Thoracic aorta (tissue), 2 donors: ENCODE results near the gene TAF6. TPM values are rescaled to one million over a fixed set of nuclear protein-coding genes. Genes with fewer than 3 reads are reported as not detected.

Experiments
- ATAC-seq: fragments of 150-250 bp; one replicate; pipeline ENCODE4 v1.8.0; 2017; ENCODE audit warnings: low read depth; ENCODE audit not compliant: insufficient number of reproducible peaks, low FRiP score
- DNase-seq: peaks from one replicate; pipeline ENCODE4 v3.0.0-alpha.2; 2020; ENCODE audit warnings: low spot score
- H3K27ac ChIP-seq, 2 donors: fragments of 200-600 bp; sonication (generic); 1 replicate in 1 of 2; 2 replicates in 1 of 2; pipeline ENCODE4 v1.5.1; 2016; ENCODE audit warnings: mild to moderate bottlenecking in 2 of 2, moderate library complexity in 2 of 2
- H3K27me3 ChIP-seq: fragments of 200-600 bp; sonication (generic); replicated peaks from 2 replicates; pipeline ENCODE4 v1.6.0; 2016; ENCODE audit warnings: mild to moderate bottlenecking; ENCODE audit not compliant: insufficient read depth
- H3K36me3 ChIP-seq: fragments of 200-600 bp; sonication (generic); one replicate; pipeline ENCODE4 v1.5.1; 2016
- H3K4me1 ChIP-seq, 2 donors: fragments of 200-600 bp; sonication (generic); 1 replicate in 1 of 2; 2 replicates in 1 of 2; pipeline versions ENCODE4 v1.5.1 to v1.6.0; 2016; ENCODE audit warnings: low read depth in 2 of 2, mild to moderate bottlenecking in 1 of 2; ENCODE audit not compliant: control insufficient read depth in 1 of 2
- H3K4me3 ChIP-seq: fragments of 200-600 bp; sonication (generic); 2 replicates; pipeline ENCODE4 v1.5.1; 2016; ENCODE audit warnings: mild to moderate bottlenecking
- H3K9me3 ChIP-seq: fragments of 200-600 bp; sonication (generic); 2 replicates; pipeline ENCODE4 v1.5.1; 2016
- total RNA-seq, 2 donors: library from RNA; depleted of rRNA; stranded (reverse); fragments of >200 nt; gene quantifications; one replicate each; pipeline versions ENCODE4 v1.1.0 to v1.2.3, GENCODE V29; 2016
- TF ChIP-seq, protein P1 (sequence below): fragments of 200-600 bp; sonication (generic); IDR thresholded peaks from one replicate; pipeline ENCODE4 v1.5.1; 2019; ENCODE audit warnings: antibody characterized with exemption

The TAF6 gene
- total RNA-seq, 2 donors from 2014 or later: 48.0 to 72.8 TPM

DNA sequence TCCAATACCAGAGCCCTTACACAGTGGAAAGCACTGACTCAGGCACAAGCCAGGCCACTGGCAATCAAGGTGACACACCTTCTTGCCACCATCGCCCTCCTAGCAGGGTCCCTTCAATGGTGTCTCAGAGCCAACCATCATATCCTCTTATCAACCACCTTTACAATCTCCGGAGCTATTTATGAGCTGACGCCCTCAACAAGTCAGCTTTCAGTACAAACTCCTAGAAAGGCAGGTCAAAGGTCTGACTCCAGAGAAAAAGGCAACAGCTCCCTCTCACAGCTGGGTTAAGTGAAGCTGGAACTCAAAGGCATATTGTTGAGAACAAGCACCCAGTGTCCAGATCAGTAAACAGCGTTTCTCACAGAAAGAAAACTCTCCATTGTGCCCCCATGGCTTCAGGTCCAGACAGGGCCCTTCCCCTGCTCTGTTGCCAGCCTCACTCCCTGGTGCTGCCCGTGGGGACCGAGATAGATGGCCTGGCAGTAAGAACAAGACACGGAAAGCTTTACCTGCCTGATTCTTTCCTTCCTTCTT is 40.1 kb downstream of the TAF6 start:
- no peak overlapping the region for H3K4me3 ChIP-seq
- DNase-seq (no peak), ATAC-seq (no peak)
- no peaks in the 10 kb centered on the region for H3K27me3 ChIP-seq
- H3K36me3 ChIP-seq: peaks cover 35% of the 10 kb centered on the region
- peaks cover 19 to 34% of the 10 kb centered on the region in 2 donors for H3K4me1 ChIP-seq
- TF ChIP-seq, protein P1, sequence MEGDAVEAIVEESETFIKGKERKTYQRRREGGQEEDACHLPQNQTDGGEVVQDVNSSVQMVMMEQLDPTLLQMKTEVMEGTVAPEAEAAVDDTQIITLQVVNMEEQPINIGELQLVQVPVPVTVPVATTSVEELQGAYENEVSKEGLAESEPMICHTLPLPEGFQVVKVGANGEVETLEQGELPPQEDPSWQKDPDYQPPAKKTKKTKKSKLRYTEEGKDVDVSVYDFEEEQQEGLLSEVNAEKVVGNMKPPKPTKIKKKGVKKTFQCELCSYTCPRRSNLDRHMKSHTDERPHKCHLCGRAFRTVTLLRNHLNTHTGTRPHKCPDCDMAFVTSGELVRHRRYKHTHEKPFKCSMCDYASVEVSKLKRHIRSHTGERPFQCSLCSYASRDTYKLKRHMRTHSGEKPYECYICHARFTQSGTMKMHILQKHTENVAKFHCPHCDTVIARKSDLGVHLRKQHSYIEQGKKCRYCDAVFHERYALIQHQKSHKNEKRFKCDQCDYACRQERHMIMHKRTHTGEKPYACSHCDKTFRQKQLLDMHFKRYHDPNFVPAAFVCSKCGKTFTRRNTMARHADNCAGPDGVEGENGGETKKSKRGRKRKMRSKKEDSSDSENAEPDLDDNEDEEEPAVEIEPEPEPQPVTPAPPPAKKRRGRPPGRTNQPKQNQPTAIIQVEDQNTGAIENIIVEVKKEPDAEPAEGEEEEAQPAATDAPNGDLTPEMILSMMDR: no peak
- no peaks in the 10 kb centered on the region for H3K9me3 ChIP-seq
- H3K27ac ChIP-seq: no peak overlapping the region

DNA sequence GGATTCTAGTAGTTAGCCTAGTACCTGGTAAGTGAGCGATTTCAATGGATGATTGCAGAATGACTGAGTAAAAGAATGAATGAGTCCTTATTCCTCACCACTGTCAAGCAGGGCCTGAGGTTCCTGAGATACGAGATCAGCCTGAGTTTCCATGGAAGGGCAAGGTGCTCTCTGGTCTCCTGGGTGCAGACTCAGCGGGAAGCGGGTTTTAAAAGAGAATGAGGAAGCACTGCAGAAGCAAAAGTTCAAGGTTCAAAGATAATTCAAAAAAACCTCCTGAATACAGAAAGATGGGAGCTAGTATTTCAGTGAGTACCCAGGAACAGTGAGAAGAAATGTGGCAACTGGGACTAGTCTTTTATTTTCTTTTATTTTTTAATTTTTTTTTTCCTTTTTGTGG is 42.0 kb downstream of the TAF6 start:
- TF ChIP-seq, protein P1: no peak
- Histone ChIP-seq H3K4me1 (peaks cover 18 to 27% of the 10 kb centered on the region in 2 donors), H3K4me3 (no peak overlapping the region), H3K27ac (no peak overlapping the region), H3K27me3 (no peaks in the 10 kb centered on the region), H3K36me3 (peaks cover 54% of the 10 kb centered on the region), H3K9me3 (peaks cover 2% of the 10 kb centered on the region)
- DNase-seq (no peak), ATAC-seq (no peak)

DNA sequence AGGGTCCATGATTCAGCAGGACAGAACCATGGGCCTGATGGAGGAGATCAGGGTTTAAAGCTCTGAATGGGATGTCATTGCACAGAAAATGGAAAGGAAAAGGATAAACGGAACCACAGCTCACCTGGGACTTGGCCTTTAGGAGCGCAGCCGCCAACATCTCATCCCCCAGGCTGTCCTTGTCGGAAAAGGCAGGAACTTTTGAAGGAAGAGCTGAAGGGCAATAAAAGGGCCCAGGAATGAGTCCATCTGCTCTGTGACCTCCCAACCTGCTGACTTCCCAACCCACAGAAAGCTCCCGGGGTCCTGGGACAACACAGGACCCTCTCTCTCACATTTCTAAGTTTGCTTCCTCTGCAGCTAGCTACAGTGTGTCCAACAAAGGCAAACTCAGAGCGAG is 43.7 kb downstream of the TAF6 start:
- Histone ChIP-seq H3K4me1 (peaks cover 10 to 17% of the 10 kb centered on the region in 2 donors), H3K27ac (no peak overlapping the region), H3K9me3 (peaks cover 13% of the 10 kb centered on the region), H3K4me3 (no peak overlapping the region), H3K27me3 (no peaks in the 10 kb centered on the region), H3K36me3 (peaks cover 72% of the 10 kb centered on the region)
- TF ChIP-seq, protein P1: no peak
- DNase-seq: no peak
- ATAC-seq: no peak

DNA sequence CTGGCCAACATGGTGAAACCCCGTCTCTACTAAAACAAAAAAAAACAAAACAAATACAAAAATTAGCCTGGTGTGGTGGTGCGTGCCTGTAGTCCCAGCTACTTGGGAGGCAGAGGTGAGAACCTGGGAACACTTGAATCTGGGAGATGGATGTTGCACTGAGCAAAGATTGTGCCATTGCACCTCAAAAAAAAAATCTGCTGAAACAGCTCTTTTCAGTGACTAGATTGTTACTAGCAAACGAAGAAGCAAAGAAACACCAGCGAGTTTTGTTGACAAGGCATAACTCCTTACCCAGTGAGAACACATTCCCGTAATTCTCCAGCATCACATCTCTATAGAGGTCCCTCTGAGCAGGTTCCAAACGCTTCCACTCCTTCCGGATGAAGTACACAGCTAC is 44.3 kb downstream of the TAF6 start:
- Histone ChIP-seq H3K4me3 (no peak overlapping the region), H3K4me1 (peaks cover 4 to 11% of the 10 kb centered on the region in 2 donors), H3K9me3 (peaks cover 13% of the 10 kb centered on the region), H3K36me3 (peaks cover 77% of the 10 kb centered on the region), H3K27ac (no peak overlapping the region), H3K27me3 (no peaks in the 10 kb centered on the region)
- TF ChIP-seq, protein P1: no peak
- ATAC-seq (no peak), DNase-seq (no peak)

- no peak overlapping the region for H3K27ac ChIP-seq
Measured at GRCh38 chr7:100072462-100072861, 46.7 kb downstream of the TAF6 start.

More at GRCh38 chr7:100072462-100072861, 46.7 kb downstream of the TAF6 start:
- TF ChIP-seq, protein P1: no peak
- Histone ChIP-seq H3K4me1 (no peaks in the 10 kb centered on the region), H3K9me3 (peaks cover 13% of the 10 kb centered on the region), H3K4me3 (no peak overlapping the region), H3K27me3 (no peaks in the 10 kb centered on the region), H3K36me3 (peaks cover 77% of the 10 kb centered on the region)
- no peak for ATAC-seq
- no peak for DNase-seq
